CD8-positive, alpha-beta memory T cell (primary cell): Measurements from ENCODE around the gene FBLN1. TPM values are rescaled to one million over a fixed set of nuclear protein-coding genes. Genes with fewer than 3 reads are reported as not detected.
A peak's percentile ranks its signal among the peaks of the same experiment; 100 is the strongest.

Experiments used
- CTCF ChIA-PET: fragments of 350-600 bp; sonication (Branson Sonifier 250); formaldehyde crosslinking; loops from one replicate; lab custom pipeline; 2021; ENCODE audit warnings: antibody characterized with exemption; lab: Charles Lee
- POLR2A ChIA-PET: fragments of 350-600 bp; sonication (Branson Sonifier 250); formaldehyde crosslinking; loops from one replicate; lab custom pipeline; 2021; ENCODE audit warnings: antibody characterized with exemption; lab: Charles Lee
- DNase-seq, 5 donors: peaks; one replicate each; pipeline versions ENCODE4 v3.0.0 to v3.0.0-alpha.2; 2020 to 2022; ENCODE audit warnings: mixed read lengths in 1 of 5
- H3K27ac ChIP-seq: one replicate; pipeline ENCODE4 v1.7.0; 2013; ENCODE audit warnings: low read depth, mild to moderate bottlenecking, low read length, moderate library complexity
- H3K27me3 ChIP-seq: 2 replicates; pipeline ENCODE4 v1.7.0; 2013; ENCODE audit warnings: low read length, mild to moderate bottlenecking; ENCODE audit not compliant: insufficient read depth, poor library complexity, severe bottlenecking
- H3K36me3 ChIP-seq: 2 replicates; pipeline ENCODE4 v1.7.0; 2013; ENCODE audit warnings: mild to moderate bottlenecking, low read length, moderate library complexity; ENCODE audit not compliant: insufficient read depth
- H3K4me1 ChIP-seq: 2 replicates; pipeline ENCODE4 v1.7.0; 2013; ENCODE audit warnings: mild to moderate bottlenecking, low read length, moderate library complexity; ENCODE audit not compliant: insufficient read depth
- H3K4me3 ChIP-seq: 2 replicates; pipeline ENCODE4 v1.7.0; 2013; ENCODE audit warnings: mild to moderate bottlenecking, low read length
- H3K9me3 ChIP-seq: 2 replicates; pipeline ENCODE4 v1.7.0; 2013; ENCODE audit warnings: mild to moderate bottlenecking, low read length
- H3K27ac Mint-ChIP-seq, 8 donors: one replicate each; pipeline ENCODE4 v1.8.0; 2020 to 2021; ENCODE audit warnings: mixed read lengths in 8 of 8, mild to moderate bottlenecking in 6 of 8, inconsistent platforms in 3 of 8, moderate library complexity in 3 of 8
- H3K27me3 Mint-ChIP-seq, 2 donors: one replicate each; pipeline ENCODE4 v1.8.0; 2020 to 2021; ENCODE audit warnings: mixed read lengths in 2 of 2, mild to moderate bottlenecking in 1 of 2, moderate library complexity in 1 of 2
- H3K36me3 Mint-ChIP-seq, 3 donors: one replicate each; pipeline ENCODE4 v1.8.0; 2020 to 2021; ENCODE audit warnings: mixed read lengths in 3 of 3, inconsistent platforms in 1 of 3, mild to moderate bottlenecking in 1 of 3
- H3K4me1 Mint-ChIP-seq, 3 donors: one replicate each; pipeline ENCODE4 v1.8.0; 2020 to 2021; ENCODE audit warnings: mixed read lengths in 3 of 3, inconsistent platforms in 1 of 3, mild to moderate bottlenecking in 1 of 3
- H3K4me3 Mint-ChIP-seq, 7 donors: one replicate each; pipeline ENCODE4 v1.8.0; 2020 to 2021; ENCODE audit warnings: mixed read lengths in 7 of 7, mild to moderate bottlenecking in 6 of 7, moderate library complexity in 4 of 7, inconsistent platforms in 2 of 7
- H3K9me3 Mint-ChIP-seq, 5 donors: one replicate each; pipeline ENCODE4 v1.8.0; 2020 to 2022; ENCODE audit warnings: mixed read lengths in 5 of 5, mild to moderate bottlenecking in 3 of 5, moderate library complexity in 2 of 5, inconsistent platforms in 1 of 5
- polyA plus RNA-seq: library from polyadenylated mRNA; unstranded; fragments of 300-500 nt; fragmentation: Illumina TruSeq; gene quantifications from one replicate; pipeline ENCODE4 v1.2.3, GENCODE V29; 2021
- total RNA-seq, 2 experiments: library from RNA; stranded (reverse); gene quantifications; one replicate each; pipeline ENCODE4 v1.2.3, GENCODE V29; 2021

Gene FBLN1
- total and polyA plus RNA-seq, 3 experiments from 2014 or later: not detected

DNA sequence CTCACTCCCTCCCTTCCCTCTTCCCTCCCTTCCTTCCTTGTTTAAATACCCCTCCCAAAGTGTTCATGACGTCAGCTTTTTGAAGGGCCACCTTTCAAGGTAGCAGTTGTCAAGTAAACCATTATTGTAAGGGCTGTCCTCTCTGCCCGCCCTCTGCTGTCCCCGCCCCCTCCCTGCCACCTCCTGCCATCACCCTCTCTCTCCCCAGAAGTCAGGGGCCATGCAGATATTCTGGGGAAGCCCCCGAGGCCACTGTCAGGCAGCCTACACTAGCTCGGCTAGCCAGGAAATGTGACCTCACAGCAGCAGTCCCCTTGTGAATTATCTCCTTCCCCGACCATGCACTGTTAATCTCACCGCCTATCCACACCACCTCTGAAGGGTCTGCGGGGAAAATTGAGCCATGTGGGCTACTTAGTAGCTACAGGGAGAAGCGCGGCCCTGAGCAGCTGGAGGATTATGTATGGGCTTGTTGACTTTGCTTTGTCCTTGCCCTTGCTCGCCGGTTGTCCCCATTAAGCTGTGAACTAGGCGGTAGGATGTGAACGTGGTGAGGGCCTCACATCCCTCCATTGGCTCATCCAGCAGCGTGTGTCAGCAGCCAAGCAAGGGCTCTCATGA is 126.9 kb downstream of the FBLN1 start:
- no peaks in the 10 kb centered on the region for H3K4me1 Mint-ChIP-seq
- H3K36me3 Mint-ChIP-seq: no peaks in the 10 kb centered on the region
- Histone ChIP-seq H3K9me3 (no peaks in the 10 kb centered on the region), H3K4me3 (no peak overlapping the region), H3K27ac (no peak overlapping the region), H3K27me3 (no peaks in the 10 kb centered on the region), H3K4me1 (no peaks in the 10 kb centered on the region), H3K36me3 (no peaks in the 10 kb centered on the region)
- H3K4me3 Mint-ChIP-seq: no peak overlapping the region
- ChIA-PET CTCF (interaction anchor here (1.0 kb wide), 1 partner anchor 15 kb away, joined by 3 read pairs; no protein-coding TSS in a partner anchor), POLR2A (no interaction called here)
- H3K27me3 Mint-ChIP-seq: peaks cover 19 to 70% of the 10 kb centered on the region in 2 donors
- no peaks in the 10 kb centered on the region for H3K9me3 Mint-ChIP-seq
- no peak overlapping the region for H3K27ac Mint-ChIP-seq
- DNase-seq: no peak

DNA sequence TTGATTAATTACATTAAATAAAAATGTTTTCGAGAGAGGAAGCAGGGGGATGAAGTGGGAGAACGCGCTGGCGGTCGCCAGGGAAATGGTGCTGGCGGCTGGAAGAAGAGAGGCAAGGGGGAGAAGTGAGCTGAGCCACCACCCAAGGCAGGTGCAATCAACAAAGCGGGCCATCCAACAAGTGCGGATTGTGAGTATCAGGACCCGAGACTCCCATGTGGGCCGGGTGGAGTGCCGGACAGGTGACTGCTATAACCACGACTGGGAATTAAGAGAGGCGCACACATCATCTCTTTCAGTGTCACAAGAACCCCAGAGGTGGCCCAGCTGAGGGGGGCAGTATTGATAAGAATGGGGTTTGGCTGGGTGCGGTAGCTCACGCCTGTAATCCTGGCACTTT is 127.8 kb downstream of the FBLN1 start:
- Histone ChIP-seq H3K36me3 (no peaks in the 10 kb centered on the region), H3K4me3 (no peak overlapping the region), H3K27ac (no peak overlapping the region), H3K9me3 (no peaks in the 10 kb centered on the region), H3K4me1 (no peaks in the 10 kb centered on the region), H3K27me3 (no peaks in the 10 kb centered on the region)
- no peaks in the 10 kb centered on the region for H3K4me1 Mint-ChIP-seq
- H3K4me3 Mint-ChIP-seq: no peak overlapping the region
- peaks cover 21 to 65% of the 10 kb centered on the region in 2 donors for H3K27me3 Mint-ChIP-seq
- H3K36me3 Mint-ChIP-seq: no peaks in the 10 kb centered on the region
- CTCF ChIA-PET: interaction anchor here (1.0 kb wide), 1 partner anchor 14 kb away, joined by 3 read pairs; no protein-coding TSS in a partner anchor
- POLR2A ChIA-PET: no interaction called here
- no peak for DNase-seq
- no peaks in the 10 kb centered on the region for H3K9me3 Mint-ChIP-seq
- H3K27ac Mint-ChIP-seq: no peak overlapping the region

DNA sequence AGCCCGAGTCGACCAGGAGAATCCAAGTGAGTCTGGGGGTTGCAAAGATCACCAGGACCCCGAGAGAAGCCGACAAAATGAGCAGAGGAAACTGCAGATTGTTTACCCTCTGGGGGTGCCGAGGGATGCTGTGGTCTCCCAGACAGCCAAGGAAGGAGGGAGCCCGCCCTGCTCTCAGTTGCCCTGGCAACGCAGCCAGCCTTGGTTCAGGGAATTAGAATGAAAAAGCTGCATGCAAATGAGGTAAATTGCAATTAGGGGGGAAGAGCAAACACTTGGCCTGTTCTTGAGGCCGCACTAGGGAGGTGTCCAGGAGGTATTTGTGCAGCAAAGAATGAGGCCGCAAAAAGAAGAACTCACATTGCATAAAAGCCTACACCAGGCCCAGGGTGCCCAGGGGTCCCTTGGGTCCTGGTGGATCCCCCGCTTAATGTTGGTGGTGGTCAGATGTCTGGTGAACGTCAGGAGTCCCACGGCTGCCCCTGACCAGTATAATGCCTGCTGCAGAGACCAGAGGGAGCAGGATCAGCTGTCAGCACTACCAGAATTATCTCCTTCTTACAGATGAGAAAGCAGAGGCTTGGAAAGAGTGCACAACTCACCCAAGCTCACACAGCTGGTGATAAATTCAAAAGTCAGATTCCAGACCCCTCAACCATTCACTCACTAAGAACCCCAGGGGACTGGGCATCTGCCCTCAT is 128.6 kb downstream of the FBLN1 start:
- Histone ChIP-seq H3K4me1 (no peaks in the 10 kb centered on the region), H3K4me3 (no peak overlapping the region), H3K27ac (no peak overlapping the region), H3K27me3 (no peaks in the 10 kb centered on the region), H3K9me3 (no peaks in the 10 kb centered on the region), H3K36me3 (no peaks in the 10 kb centered on the region)
- DNase-seq: no peak
- Mint-ChIP-seq H3K4me1 (no peaks in the 10 kb centered on the region), H3K27me3 (peaks cover 21 to 62% of the 10 kb centered on the region in 2 donors), H3K27ac (peak overlapping the region in 1 of 8 donors; percentile 64), H3K4me3 (no peak overlapping the region), H3K36me3 (no peaks in the 10 kb centered on the region), H3K9me3 (no peaks in the 10 kb centered on the region)
- POLR2A ChIA-PET: no interaction called here
- CTCF ChIA-PET: no interaction called here

DNA sequence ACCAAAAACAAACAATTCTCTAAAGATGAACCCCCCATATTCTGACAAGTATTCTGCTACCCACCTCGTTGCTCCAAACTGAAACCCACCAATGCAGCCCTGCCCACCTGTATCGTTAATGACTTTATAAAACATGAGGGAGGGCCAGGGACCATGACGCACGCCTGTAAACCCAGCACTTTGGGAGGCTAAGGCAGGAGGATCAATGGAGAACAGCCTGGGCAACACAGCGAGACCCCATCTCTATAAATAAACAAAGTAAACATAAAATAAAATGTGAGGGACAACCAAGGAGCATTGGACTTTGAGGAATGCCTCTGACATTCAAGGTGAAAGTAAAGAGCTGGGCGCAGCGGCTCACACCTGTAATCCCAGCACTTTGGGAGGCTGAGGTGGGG is 129.2 kb downstream of the FBLN1 start:
- peaks cover 25 to 62% of the 10 kb centered on the region in 2 donors for H3K27me3 Mint-ChIP-seq
- POLR2A ChIA-PET: no interaction called here

DNA sequence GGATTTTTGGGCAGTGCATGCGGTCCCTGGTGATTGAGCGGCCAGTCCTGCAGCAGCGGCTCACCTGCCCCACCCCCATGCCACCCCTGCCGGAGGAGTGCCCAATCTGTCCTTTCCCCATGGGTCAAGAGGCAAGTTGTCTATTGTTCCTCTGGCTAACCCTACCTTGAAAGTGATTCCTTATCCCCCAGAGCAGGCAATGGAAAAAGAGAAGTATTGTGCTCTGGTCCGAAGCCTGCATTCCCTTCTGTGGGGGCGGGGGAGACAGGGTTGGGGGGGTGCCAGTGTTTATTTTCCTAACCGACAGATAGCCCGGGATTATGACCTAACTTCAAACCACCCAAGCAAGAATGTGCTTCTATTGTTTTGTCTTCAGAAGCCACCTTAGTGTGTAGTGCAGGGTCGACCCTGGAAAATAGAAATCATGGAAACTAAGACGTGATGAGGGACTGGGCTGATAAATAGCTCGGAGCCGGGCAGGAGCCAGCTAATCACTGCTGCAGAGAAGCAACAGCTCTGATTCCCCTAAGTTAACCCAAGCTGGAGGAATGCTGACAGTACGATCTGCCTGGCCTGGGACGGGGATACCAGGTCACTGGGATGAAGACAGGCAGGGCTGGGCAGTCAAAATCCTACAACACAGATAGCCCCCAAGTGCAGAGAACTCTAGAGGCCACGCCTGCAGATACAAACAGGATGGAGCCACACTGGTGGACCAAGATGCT is 130.3 kb downstream of the FBLN1 start:
- no peak overlapping the region for H3K27ac ChIP-seq
- ChIA-PET POLR2A (no interaction called here), CTCF (no interaction called here)
- H3K36me3 ChIP-seq: no peaks in the 10 kb centered on the region
- Mint-ChIP-seq H3K4me1 (no peaks in the 10 kb centered on the region), H3K9me3 (no peaks in the 10 kb centered on the region), H3K36me3 (no peaks in the 10 kb centered on the region), H3K27ac (peak overlapping the region in 1 of 8 donors; percentile 59), H3K27me3 (peaks cover 27 to 66% of the 10 kb centered on the region in 2 donors), H3K4me3 (no peak overlapping the region)
- no peaks in the 10 kb centered on the region for H3K4me1 ChIP-seq
- no peak for DNase-seq
- peaks cover 5% of the 10 kb centered on the region for H3K27me3 ChIP-seq
- H3K4me3 ChIP-seq: no peak overlapping the region
- no peaks in the 10 kb centered on the region for H3K9me3 ChIP-seq

More for the DNA sequence above, 129.2 kb downstream of the FBLN1 start:
- CTCF ChIA-PET: no interaction called here
- H3K27ac Mint-ChIP-seq: no peak overlapping the region
- no peaks in the 10 kb centered on the region for H3K36me3 Mint-ChIP-seq
- Histone ChIP-seq H3K4me3 (no peak overlapping the region), H3K27me3 (peaks cover 2% of the 10 kb centered on the region), H3K9me3 (no peaks in the 10 kb centered on the region), H3K27ac (no peak overlapping the region), H3K36me3 (no peaks in the 10 kb centered on the region), H3K4me1 (no peaks in the 10 kb centered on the region)
- H3K9me3 Mint-ChIP-seq: no peaks in the 10 kb centered on the region
- DNase-seq: no peak
- no peaks in the 10 kb centered on the region for H3K4me1 Mint-ChIP-seq
- H3K4me3 Mint-ChIP-seq: no peak overlapping the region

DNA sequence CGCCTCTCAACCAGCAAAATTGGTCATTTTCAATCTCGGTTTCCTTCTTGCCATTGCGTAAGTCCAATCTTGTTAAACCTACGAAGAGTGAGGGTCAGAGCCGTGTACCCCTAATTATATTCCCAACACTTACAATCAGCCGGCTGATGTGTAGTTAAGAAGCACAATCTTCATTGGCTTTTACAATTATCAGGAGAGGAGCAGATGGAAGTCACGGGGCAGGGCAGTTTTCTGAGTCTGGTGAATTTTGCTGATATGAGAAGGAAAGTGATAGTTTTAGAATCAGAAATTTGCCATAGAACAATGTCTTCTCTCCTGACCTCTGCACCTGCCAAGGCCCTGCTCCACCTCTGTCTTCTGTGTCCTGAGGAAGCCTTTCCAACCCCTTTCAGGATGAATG is 134.0 kb downstream of the FBLN1 start:
- H3K36me3 ChIP-seq: no peaks in the 10 kb centered on the region
- CTCF ChIA-PET: no interaction called here
- DNase-seq: no peak
- no peak overlapping the region for H3K27ac ChIP-seq
- Mint-ChIP-seq H3K4me3 (no peak overlapping the region), H3K27me3 (peaks cover 31 to 67% of the 10 kb centered on the region in 2 donors), H3K4me1 (peaks cover 7 to 14% (median 13%) of the 10 kb centered on the region in 3 donors), H3K9me3 (no peaks in the 10 kb centered on the region), H3K36me3 (no peaks in the 10 kb centered on the region), H3K27ac (no peak overlapping the region)
- no peaks in the 10 kb centered on the region for H3K9me3 ChIP-seq
- POLR2A ChIA-PET: no interaction called here
- H3K4me3 ChIP-seq: no peak overlapping the region
- no peaks in the 10 kb centered on the region for H3K4me1 ChIP-seq
- H3K27me3 ChIP-seq: peaks cover 5% of the 10 kb centered on the region

DNA sequence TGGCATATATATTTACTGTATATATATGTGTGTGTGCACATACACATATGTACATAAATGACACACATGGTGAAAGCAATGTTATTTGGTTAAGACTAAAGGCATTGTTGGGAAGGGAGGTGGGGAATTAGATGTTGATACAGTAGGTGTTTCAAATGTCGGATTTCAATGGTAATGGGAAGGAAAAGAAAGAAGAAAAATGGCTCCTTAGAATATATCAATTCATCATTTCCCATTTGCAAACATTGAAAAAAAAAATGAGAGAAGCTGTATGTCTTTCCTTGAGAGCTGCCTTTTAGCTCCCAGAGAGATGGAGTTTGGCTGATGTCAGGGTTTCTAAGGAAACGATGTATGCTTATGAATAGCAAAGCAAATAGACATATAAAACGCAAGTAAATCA is 135.5 kb downstream of the FBLN1 start:
- Mint-ChIP-seq H3K4me3 (no peak overlapping the region), H3K27ac (no peak overlapping the region), H3K4me1 (peaks cover 7 to 14% (median 13%) of the 10 kb centered on the region in 3 donors), H3K36me3 (no peaks in the 10 kb centered on the region), H3K27me3 (peaks cover 28 to 69% of the 10 kb centered on the region in 2 donors), H3K9me3 (no peaks in the 10 kb centered on the region)
- DNase-seq: no peak
- Histone ChIP-seq H3K9me3 (no peaks in the 10 kb centered on the region), H3K36me3 (no peaks in the 10 kb centered on the region), H3K4me3 (no peak overlapping the region), H3K27ac (no peak overlapping the region), H3K4me1 (no peaks in the 10 kb centered on the region), H3K27me3 (peaks cover 8% of the 10 kb centered on the region)
- CTCF ChIA-PET: no interaction called here
- POLR2A ChIA-PET: no interaction called here
